ENCODE data around the gene WWOX. TPM values are rescaled to one million over a fixed set of nuclear protein-coding genes. Genes with fewer than 3 reads are reported as not detected.

The WWOX gene
- total and polyA plus RNA-seq, 10 donors: 5.9 to 90.3 (median 26.4) TPM

DNA sequence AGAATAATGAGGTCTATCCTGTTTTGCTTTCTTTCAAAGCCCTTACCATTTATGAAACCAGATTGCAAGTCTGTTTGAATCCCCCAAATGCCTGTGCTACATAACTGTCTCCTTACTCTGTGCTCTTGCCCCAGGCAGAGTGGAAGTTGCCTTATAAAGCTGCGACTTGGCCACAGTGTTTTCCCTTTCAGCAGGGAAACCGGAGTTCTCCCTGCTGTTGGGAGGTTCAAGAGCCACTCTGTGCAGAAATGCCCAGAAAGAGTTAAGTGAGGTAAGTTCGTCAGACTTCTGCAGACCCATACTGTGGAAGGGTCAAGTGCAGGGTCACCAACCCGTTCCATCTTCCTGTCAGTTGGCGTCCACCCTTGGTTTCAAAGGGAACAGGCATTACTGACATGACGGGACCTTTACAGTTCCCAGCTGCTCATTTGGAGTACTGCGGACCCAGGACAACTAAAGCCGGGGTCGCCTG lies 508.9 kb downstream of the WWOX start:
- Histone ChIP-seq H3K4me3 (peak overlapping the region in 2 of 8 donors; percentile 18 to 46), H3K36me3 (no peaks in the 10 kb centered on the region), H3K4me1 (peaks cover 0 to 25% (median 13%) of the 10 kb centered on the region in 6 donors), H3K9me3 (no peaks in the 10 kb centered on the region), H3K27ac (peak overlapping the region in 7 of 8 donors; percentile 7 to 62 (median 53)), H3K27me3 (replicated peaks in 1 of 7) (no peaks in the 10 kb centered on the region)
- TF ChIP-seq POLR2AphosphoS5 (IDR thresholded peaks at IDR 0.05) (peak in 1 of 3 donors; percentile 8), POLR2A (IDR thresholded peaks at IDR 0.05) (no peak)
- intact Hi-C loops (cut with DNase I; ENCODE audit: low total_unique reads): no loop called here
- no peak for DNase-seq
- WGBS, 5 donors: 46 to 78% (median 70%) methylated on average over 9 of the region's 9 CpGs

DNA sequence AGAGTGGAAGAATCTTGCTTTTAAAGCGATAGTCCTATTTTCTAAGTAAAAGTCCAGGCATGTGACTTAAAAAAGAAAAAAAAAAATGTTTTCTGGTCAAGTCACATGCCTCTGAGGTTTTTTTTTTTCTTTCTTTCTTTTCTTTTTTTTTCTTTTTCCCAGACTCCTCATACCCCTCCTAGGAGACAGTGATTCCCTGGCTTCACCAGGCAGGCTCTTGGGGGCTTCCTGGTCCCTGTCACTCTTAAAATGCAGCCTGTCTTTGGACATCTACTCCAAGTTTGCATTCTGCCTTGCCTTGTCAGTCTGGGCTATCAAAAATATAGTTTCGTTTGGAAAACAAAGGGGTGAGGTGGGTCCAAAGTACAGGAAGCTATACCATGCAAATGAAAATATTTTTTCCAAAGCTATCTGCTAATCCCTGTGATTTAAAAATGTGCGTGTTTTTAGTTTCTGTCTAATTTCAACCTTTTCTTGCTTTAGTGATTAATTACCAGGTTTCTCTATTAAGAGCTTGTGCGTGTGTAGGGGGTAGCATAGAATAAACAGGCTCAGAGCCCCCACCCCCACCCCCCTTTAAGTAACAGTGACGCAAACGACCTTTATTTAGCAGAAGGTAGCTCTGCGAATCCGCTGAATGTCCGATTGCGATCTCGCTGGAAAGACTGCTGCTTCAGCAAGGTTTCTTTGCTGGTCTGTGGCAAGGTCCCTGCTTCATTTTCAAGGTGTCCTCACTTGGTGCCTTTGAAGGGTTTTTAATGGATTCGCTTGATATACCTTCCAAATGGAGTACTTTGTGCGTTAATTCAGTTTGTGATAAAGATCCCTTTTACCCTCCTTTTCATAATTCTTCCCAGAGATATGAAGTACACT lies 510.2 kb downstream of the WWOX start:
- Histone ChIP-seq H3K9me3 (no peaks in the 10 kb centered on the region), H3K36me3 (no peaks in the 10 kb centered on the region), H3K27me3 (replicated peaks in 1 of 7) (no peaks in the 10 kb centered on the region), H3K4me3 (peak overlapping the region in 2 of 8 donors; percentile 7 to 30), H3K4me1 (peaks cover 0 to 25% (median 13%) of the 10 kb centered on the region in 6 donors), H3K27ac (peak overlapping the region in 3 of 8 donors; percentile 57 to 62 (median 57))
- intact Hi-C loops (cut with DNase I; ENCODE audit: low total_unique reads): no loop called here
- DNase-seq: no peak
- 63 to 76% (median 69%) methylated on average over 13 of the region's 13 CpGs for WGBS, 5 donors
- TF ChIP-seq CTCF (IDR thresholded peaks at IDR 0.05 in 8 of 11, conservative IDR thresholded peaks at IDR 0.05 in 3 of 11): no peak

GRCh38 chr16:78611318-78611717 lies 511.9 kb downstream of the WWOX start:
- Histone ChIP-seq H3K4me3 (no peak overlapping the region), H3K27me3 (replicated peaks in 1 of 7) (no peaks in the 10 kb centered on the region), H3K4me1 (peaks cover 0 to 25% (median 13%) of the 10 kb centered on the region in 6 donors), H3K36me3 (no peaks in the 10 kb centered on the region), H3K27ac (no peak overlapping the region), H3K9me3 (no peaks in the 10 kb centered on the region)
- DNase-seq: no peak
- WGBS, 5 donors: 92 to 100% (median 97%) methylated on average over 2 of the region's 2 CpGs
- intact Hi-C loops (cut with DNase I; ENCODE audit: low total_unique reads): no loop called here
- TF ChIP-seq CTCF (IDR thresholded peaks at IDR 0.05 in 8 of 11, conservative IDR thresholded peaks at IDR 0.05 in 3 of 11): no peak

DNA sequence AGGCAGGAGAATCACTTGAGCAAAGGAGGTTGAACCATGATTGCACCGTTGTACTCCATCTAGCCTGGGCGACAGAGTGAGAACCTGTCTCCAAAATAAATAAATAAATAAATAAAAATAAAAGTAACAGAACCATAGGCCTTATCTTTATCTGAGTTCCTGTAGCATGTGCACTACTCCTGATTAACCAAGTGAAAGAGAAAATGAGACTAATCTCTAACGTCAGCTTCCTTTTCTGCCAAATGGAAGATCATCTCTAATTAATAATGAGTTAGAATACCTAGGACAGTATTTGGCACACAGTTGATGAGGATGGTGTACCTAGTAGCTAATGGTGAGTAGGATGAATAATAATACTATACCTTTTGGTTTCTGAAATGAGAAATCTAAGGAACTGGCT lies 520.4 kb downstream of the WWOX start:
- H3K27me3 ChIP-seq (replicated peaks in 1 of 7): no peaks in the 10 kb centered on the region
- H3K4me1 ChIP-seq: no peaks in the 10 kb centered on the region
- no peak for DNase-seq
- H3K9me3 ChIP-seq: peaks cover 0 to 18% (median 8%) of the 10 kb centered on the region in 8 donors
- no peak for TF ChIP-seq POLR2AphosphoS5 (IDR thresholded peaks at IDR 0.05)
- no peak for TF ChIP-seq CTCF (IDR thresholded peaks at IDR 0.05 in 8 of 11, conservative IDR thresholded peaks at IDR 0.05 in 3 of 11)
- TF ChIP-seq POLR2A (IDR thresholded peaks at IDR 0.05): no peak
- H3K36me3 ChIP-seq: no peaks in the 10 kb centered on the region
- H3K27ac ChIP-seq: no peak overlapping the region
- H3K4me3 ChIP-seq: no peak overlapping the region
- intact Hi-C loops (cut with DNase I; ENCODE audit: low total_unique reads): no loop called here
- 60 to 82% (median 75%) methylated on average over 3 of the region's 3 CpGs for WGBS, 5 donors
